Astrocyte (in vitro differentiated cells and primary cell): Measurements from ENCODE around the gene RAP2B.

Experiments used
- CTCF ChIP-seq: IDR thresholded peaks from 2 replicates; pipeline ENCODE4 v1.5.1; 2011; ENCODE audit warnings: low read depth, mild to moderate bottlenecking, inconsistent platforms, low read length, moderate library complexity; ENCODE audit not compliant: insufficient read depth
- EZH2 ChIP-seq: IDR thresholded peaks from 2 replicates; pipeline ENCODE4 v1.6.1; 2012; ENCODE audit warnings: mild to moderate bottlenecking, low read length, inconsistent platforms; ENCODE audit not compliant: insufficient read depth

DNA sequence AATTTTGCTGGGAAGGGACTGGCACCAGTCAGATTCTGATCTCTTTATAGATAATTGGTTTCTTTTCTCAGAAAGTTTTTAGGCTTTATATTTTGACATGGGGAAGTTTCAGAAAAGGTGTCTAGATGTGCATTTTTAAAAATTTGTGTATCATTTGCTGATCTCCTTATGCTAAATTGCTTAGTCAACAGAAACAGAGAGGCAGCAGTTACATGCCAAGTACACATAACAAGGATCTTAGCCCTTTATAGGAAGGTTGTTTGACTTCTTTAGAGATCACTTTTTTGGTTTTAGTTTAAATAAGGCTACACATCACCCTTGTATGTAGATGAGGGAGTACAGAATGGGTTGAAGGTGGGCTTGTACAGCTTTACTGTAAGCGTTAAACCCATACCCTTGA lies 53.5 kb downstream of the RAP2B start:
- no peak for TF ChIP-seq CTCF
- TF ChIP-seq EZH2 = no peak
